ENCODE results near the gene PSMD9.

- TF ChIP-seq CTCF (IDR thresholded peaks at IDR 0.05) = no peak
- no peak for TF ChIP-seq POLR2A (IDR thresholded peaks at IDR 0.05)
Observed at GRCh38 chr12:121932176-121932536, 43.6 kb downstream of the PSMD9 start.

Data from uterus (tissue), 2 donors.